Measurements from ENCODE around the gene FOXP4.

FOXP4 gene

GRCh38 chr6:41623330-41623729 lies 77.1 kb downstream of the FOXP4 start:
- DNase-seq (ENCODE audit: low read depth in 1 of 2, low spot score in 1 of 2), result no peak

- no peak for DNase-seq (ENCODE audit: low read depth in 1 of 2, low spot score in 1 of 2)
These were observed 78.6 kb downstream of the FOXP4 start for GRCh38 chr6:41624621-41625380.

- no peak for DNase-seq (ENCODE audit: low read depth in 1 of 2, low spot score in 1 of 2)
These were observed 79.3 kb downstream of the FOXP4 start for GRCh38 chr6:41625442-41625841.

- DNase-seq (ENCODE audit: low read depth in 1 of 2, low spot score in 1 of 2), result no peak
These were observed 79.8 kb downstream of the FOXP4 start for GRCh38 chr6:41626022-41626421.

GRCh38 chr6:41626917-41627316 lies 80.7 kb downstream of the FOXP4 start:
- DNase-seq (ENCODE audit: low read depth in 1 of 2, low spot score in 1 of 2), result no peak

- DNase-seq (ENCODE audit: low read depth in 1 of 2, low spot score in 1 of 2), result no peak
These were observed 82.9 kb downstream of the FOXP4 start for GRCh38 chr6:41629128-41629527.

- no peak for DNase-seq (ENCODE audit: low read depth in 1 of 2, low spot score in 1 of 2)
These were observed 83.9 kb downstream of the FOXP4 start for GRCh38 chr6:41630069-41630468.

- DNase-seq (ENCODE audit: low read depth in 1 of 2, low spot score in 1 of 2), result no peak
These were observed 84.8 kb downstream of the FOXP4 start for GRCh38 chr6:41630946-41631345.

GRCh38 chr6:41633056-41633634 lies 87.0 kb downstream of the FOXP4 start:
- no peak for DNase-seq (ENCODE audit: low read depth in 1 of 2, low spot score in 1 of 2)

- no peak for DNase-seq (ENCODE audit: low read depth in 1 of 2, low spot score in 1 of 2)
These were observed 88.5 kb downstream of the FOXP4 start for GRCh38 chr6:41634657-41635056.

- DNase-seq (ENCODE audit: low read depth in 1 of 2, low spot score in 1 of 2), result no peak
These were observed 89.2 kb downstream of the FOXP4 start for GRCh38 chr6:41635365-41635764.

- DNase-seq (ENCODE audit: low read depth in 1 of 2, low spot score in 1 of 2), result no peak
These were observed 90.6 kb downstream of the FOXP4 start for GRCh38 chr6:41636833-41637193.

GRCh38 chr6:41637194-41638001 lies 91.2 kb downstream of the FOXP4 start:
- no peak for DNase-seq (ENCODE audit: low read depth in 1 of 2, low spot score in 1 of 2)

GRCh38 chr6:41638002-41638934 lies 92.1 kb downstream of the FOXP4 start, which contains the start of gene MDFI:
MDFI (plus strand) TSS chr6:41638468; CDS start chr6:41638750, 282 bp downstream.
- no peak for DNase-seq (ENCODE audit: low read depth in 1 of 2, low spot score in 1 of 2)

GRCh38 chr6:41638935-41639808 lies 93.0 kb downstream of the FOXP4 start:
- DNase-seq (ENCODE audit: low read depth in 1 of 2, low spot score in 1 of 2), result no peak

GRCh38 chr6:41639809-41640371 lies 93.7 kb downstream of the FOXP4 start:
- DNase-seq (ENCODE audit: low read depth in 1 of 2, low spot score in 1 of 2), result no peak

GRCh38 chr6:41640426-41640825 lies 94.2 kb downstream of the FOXP4 start:
- no peak for DNase-seq (ENCODE audit: low read depth in 1 of 2, low spot score in 1 of 2)

- no peak for DNase-seq (ENCODE audit: low read depth in 1 of 2, low spot score in 1 of 2)
These were observed 95.3 kb downstream of the FOXP4 start for GRCh38 chr6:41641352-41641925.

All from stimulated activated CD4-positive, alpha-beta T cell treated with anti-CD3 and anti-CD28 coated beads, Interleukin-15, amount 100 ng/mL, for 1 hour (primary cell).